Measurements from ENCODE around the gene SLC4A4. TPM values are rescaled to one million over a fixed set of nuclear protein-coding genes. Genes with fewer than 3 reads are reported as not detected.

SLC4A4 gene
- total RNA-seq (1 to 10 TPM in 5 of 7 donors, under 1 TPM in 2; 0.23 to 8.3 (median 1.4) TPM), polyA plus RNA-seq (1 to 10 TPM in 1 of 2 donors, under 1 TPM in 1; 0.31 to 2.0 TPM)
- long read RNA-seq, donor 1: 0 reads
- long read RNA-seq, donor 2: 0 reads
- long read RNA-seq, donor 3, partial matches to known transcripts: 1 of 1 reads
- long read RNA-seq, donor 3, other reads (novel, unspliced or antisense): 0 of 1 reads

DNA sequence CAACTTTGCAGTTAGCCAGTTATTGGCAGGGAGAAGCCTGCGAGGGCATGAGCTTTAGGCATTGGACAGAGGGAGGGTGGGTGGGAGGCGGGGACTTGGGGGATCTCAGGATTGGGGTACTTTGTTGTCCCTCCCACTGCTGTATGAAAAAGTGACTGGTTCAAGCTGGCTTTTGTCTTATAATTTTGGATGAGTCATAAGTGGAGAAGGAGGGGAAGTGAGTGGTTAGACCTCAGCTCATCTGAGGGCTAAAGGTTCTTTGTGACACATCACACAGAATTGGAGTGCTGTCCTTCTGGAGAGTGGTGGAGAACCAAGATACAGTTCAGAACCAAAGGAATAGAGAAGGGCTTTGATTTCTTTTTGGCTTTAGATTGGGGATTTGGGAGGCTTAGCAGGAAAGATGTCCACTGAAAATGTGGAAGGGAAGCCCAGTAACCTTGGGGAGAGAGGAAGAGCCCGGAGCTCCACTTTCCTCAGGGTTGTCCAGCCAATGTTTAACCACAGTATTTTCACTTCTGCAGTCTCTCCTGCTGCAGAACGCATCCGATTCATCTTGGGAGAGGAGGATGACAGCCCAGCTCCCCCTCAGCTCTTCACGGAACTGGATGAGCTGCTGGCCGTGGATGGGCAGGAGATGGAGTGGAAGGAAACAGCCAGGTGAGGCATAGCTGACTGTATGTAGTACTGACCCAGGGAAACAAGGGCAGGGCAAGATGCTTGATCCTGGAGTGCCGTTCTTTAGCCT, at the start of gene SLC4A4:
Gene SLC4A4, plus strand, starts transcription at position 175 of the 748 bp plus-strand sequence.
- Histone ChIP-seq H3K36me3 (no peaks in the 10 kb centered on the region), H3K4me1 (ENCODE audit: insufficient read depth) (no peaks in the 10 kb centered on the region), H3K27me3 (no peaks in the 10 kb centered on the region), H3K9me3 (no peaks in the 10 kb centered on the region), H3K4me3 (no peak within 1 kb of the TSS), H3K27ac (no peak within 1 kb of the TSS)
- WGBS, 3 donors: 91 to 92% (median 91%) methylated on average over 8 of the region's 8 CpGs
- no peak for DNase-seq
- TF ChIP-seq EP300 (IDR thresholded peaks at IDR 0.05): no peak
- TF ChIP-seq CTCF (IDR thresholded peaks at IDR 0.05): no peak
- intact Hi-C loops (cut with DNase I): no loop called here

- intact Hi-C loops (cut with DNase I): no loop called here
- WGBS, 3 donors: 86 to 97% (median 90%) methylated on average over 3 of the region's 3 CpGs
Observed at GRCh38 chr4:71290074-71290473, 48.7 kb upstream of the SLC4A4 start.

DNA sequence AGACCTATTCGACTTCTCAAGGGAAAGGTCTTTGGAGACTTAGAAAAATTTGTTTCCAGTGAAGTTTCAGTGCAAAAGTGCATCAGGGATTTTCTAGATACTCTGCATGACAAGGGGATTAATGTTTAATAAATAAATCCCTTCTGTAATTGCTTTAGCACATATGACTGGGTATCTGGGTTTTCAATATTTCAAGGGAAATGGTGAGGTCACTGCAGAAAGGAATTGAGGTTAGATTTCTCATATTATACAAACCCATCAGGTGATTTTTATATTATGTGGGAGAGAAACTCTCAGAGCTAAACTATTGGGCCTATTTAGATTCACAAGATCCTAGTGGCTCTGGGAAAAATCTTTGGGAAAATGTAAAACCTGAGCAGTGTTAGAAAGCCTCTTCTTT, 48.3 kb upstream of the SLC4A4 start:
- no peaks in the 10 kb centered on the region for H3K9me3 ChIP-seq
- no peak overlapping the region for H3K27ac ChIP-seq
- 82 to 97% (median 90%) methylated on average over 1 of the region's 1 CpG for WGBS, 3 donors
- no peaks in the 10 kb centered on the region for H3K4me1 ChIP-seq (ENCODE audit: insufficient read depth)
- no peaks in the 10 kb centered on the region for H3K36me3 ChIP-seq
- intact Hi-C loops (cut with DNase I): no loop called here
- no peak overlapping the region for H3K4me3 ChIP-seq
- DNase-seq: no peak
- no peaks in the 10 kb centered on the region for H3K27me3 ChIP-seq
- TF ChIP-seq POLR2A (IDR thresholded peaks at IDR 0.05) (no peak), CTCF (IDR thresholded peaks at IDR 0.05) (no peak), EP300 (IDR thresholded peaks at IDR 0.05) (no peak)

More at GRCh38 chr4:71290074-71290473, 48.7 kb upstream of the SLC4A4 start:
- no peak overlapping the region for H3K27ac ChIP-seq
- DNase-seq: no peak
- no peaks in the 10 kb centered on the region for H3K4me1 ChIP-seq (ENCODE audit: insufficient read depth)
- H3K36me3 ChIP-seq: no peaks in the 10 kb centered on the region
- TF ChIP-seq EP300 (IDR thresholded peaks at IDR 0.05) (no peak), CTCF (IDR thresholded peaks at IDR 0.05) (no peak), POLR2A (IDR thresholded peaks at IDR 0.05) (no peak)
- H3K27me3 ChIP-seq: no peaks in the 10 kb centered on the region
- H3K4me3 ChIP-seq: no peak overlapping the region
- H3K9me3 ChIP-seq: no peaks in the 10 kb centered on the region

DNA sequence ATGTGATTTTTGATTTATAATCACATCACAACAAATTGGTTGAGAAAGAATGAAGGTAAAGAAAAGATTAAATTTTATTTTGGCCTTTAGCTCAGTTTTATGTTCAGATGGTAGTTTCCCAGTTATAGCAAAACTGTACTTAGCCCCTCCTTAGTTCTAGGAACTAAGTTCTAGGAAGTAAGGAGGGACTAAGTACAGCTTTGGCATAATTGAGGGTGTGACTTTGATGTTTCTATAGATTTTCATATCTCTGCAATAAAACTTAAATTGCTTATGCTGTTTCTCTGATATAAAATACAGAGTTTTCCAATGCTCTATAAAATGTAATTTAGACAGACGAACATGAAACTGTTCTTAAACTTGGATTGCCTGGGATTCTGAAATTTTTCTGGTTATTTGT, 46.6 kb upstream of the SLC4A4 start:
- TF ChIP-seq CTCF (IDR thresholded peaks at IDR 0.05) (no peak), EP300 (IDR thresholded peaks at IDR 0.05) (no peak), POLR2A (IDR thresholded peaks at IDR 0.05) (no peak)
- Histone ChIP-seq H3K9me3 (no peaks in the 10 kb centered on the region), H3K36me3 (no peaks in the 10 kb centered on the region), H3K4me3 (no peak overlapping the region), H3K27ac (no peak overlapping the region), H3K27me3 (no peaks in the 10 kb centered on the region), H3K4me1 (ENCODE audit: insufficient read depth) (no peaks in the 10 kb centered on the region)
- WGBS, 3 donors: 89 to 92% (median 91%) methylated on average over 1 of the region's 1 CpG
- DNase-seq: no peak
- intact Hi-C loops (cut with DNase I): no loop called here
